HG03378 (cell line): ENCODE measurements around the gene PIGU.
"Not testable (repeated sequence)": the region's sequence is repeated elsewhere in the genome, so short reads cannot be mapped to it uniquely, and the experiment has no call there.

Experiments used
- ATAC-seq: cut with Tn5 transposase; IDR thresholded peaks from one replicate; pipeline ENCODE4 v1.9.1; 2021; ENCODE audit warnings: mild to moderate bottlenecking, moderate library complexity; ENCODE audit not compliant: unreplicated experiment

Gene PIGU

DNA sequence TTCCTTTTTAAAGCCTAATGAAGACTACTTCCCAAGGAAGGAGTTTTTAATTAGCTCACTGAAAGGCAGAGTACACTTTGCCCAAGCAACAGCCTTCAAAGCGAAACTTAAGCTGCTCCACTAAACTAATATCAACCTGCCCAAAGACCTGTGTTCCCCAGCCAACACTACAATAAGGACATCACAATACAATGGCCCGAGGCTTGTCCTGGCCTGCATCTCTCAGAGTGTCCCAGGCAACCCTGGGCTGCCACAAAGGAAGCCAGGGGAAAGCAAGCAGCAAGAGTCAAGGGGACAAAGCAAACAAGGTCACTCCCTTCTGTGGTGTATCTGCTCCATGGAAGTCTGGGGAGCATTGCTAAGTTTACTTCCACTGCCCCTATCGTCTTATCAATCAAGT, 52.3 kb downstream of the PIGU start:
- no peak for ATAC-seq

GRCh38 chr20:34622821-34623451, 54.0 kb downstream of the PIGU start:
- ATAC-seq, result no peak

DNA sequence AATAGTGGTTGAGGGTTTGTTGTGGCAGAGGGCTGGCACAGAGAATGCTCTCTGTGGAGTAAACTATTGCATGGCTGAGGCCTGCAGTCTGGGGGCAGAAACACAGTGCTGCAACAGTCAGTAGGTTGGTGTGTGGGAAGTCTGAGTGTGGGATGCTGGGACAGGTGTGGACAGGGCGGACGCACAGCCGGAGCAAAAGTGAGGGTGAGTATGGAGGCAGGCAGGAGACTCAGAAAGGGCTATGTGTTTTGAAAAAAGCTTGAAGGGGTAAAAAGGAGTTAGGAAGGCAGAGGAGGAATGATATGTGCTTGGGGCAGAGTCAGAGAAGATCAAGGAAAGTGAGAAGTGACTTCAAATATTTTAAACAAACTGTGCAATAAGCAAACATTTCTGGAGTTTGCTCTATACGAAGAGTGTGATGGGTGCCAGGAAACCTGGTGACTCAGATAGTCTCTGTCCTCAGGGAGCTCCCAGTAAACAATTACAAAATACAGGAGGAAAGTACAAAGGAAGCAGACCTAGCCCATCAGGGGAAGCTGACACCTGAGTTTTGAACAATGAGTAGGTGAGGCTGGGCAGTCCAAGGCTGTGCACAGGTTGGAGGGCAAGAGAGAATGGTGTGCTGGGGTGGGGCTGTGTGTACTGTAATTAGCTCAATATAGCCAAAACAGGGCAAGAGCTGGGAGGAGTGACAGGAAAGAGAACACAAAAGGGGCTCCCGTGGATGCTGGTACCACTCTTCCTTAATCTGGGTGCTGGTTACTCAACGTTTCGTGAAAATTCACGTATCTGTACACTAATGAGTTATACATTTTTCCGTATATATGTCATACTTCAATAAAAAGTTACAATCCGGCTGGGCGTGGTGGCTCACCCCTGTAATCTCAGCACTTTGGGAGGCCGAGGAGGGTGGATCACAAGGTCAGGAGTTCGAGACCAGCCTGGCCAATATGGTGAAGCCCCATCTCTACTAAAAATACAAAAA, 55.2 kb downstream of the PIGU start:
- no peak for ATAC-seq

DNA sequence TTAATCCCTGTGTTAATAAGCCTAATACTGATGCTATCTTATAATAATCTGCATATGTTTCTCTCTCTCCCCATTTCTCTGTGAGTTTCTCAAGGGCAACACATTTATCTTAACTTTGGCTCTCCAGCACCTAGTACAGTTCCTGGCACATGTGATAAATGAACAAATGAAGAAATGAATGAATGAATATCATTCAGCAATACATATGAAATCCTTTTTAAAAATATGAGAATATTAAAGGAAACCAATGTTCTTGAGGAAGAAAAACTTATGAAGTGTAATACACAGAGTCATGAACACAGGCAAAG, 55.9 kb downstream of the PIGU start:
- no peak for ATAC-seq

DNA sequence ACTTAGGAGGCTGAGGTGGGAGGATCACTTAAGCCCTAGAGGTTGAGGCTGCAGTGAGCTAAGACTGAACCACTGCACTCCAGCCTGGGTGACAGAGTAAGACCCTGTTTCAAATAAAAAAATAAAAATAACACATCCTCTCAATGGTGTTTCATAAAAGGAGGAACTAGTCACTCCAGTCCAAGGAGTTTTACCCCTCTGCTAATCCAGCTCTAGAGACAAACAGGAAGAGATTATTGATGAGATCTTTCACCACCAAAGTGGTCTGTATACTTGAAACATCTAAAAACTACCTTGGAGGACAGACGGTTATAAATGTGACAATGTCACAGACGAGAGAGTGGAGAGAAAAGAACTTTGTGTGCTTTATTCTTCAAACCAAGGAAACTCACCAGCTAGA, 58.2 kb downstream of the PIGU start:
- no peak for ATAC-seq

- ATAC-seq, result not testable (repeated sequence)
These were observed 60.0 kb downstream of the PIGU start for GRCh38 chr20:34616913-34617312.

- ATAC-seq, result no peak
These were observed 61.4 kb downstream of the PIGU start for GRCh38 chr20:34615477-34615876.

- not testable (repeated sequence) for ATAC-seq
These were observed 64.9 kb downstream of the PIGU start for GRCh38 chr20:34611976-34612375.

GRCh38 chr20:34607066-34607465, 69.8 kb downstream of the PIGU start:
- no peak for ATAC-seq

DNA sequence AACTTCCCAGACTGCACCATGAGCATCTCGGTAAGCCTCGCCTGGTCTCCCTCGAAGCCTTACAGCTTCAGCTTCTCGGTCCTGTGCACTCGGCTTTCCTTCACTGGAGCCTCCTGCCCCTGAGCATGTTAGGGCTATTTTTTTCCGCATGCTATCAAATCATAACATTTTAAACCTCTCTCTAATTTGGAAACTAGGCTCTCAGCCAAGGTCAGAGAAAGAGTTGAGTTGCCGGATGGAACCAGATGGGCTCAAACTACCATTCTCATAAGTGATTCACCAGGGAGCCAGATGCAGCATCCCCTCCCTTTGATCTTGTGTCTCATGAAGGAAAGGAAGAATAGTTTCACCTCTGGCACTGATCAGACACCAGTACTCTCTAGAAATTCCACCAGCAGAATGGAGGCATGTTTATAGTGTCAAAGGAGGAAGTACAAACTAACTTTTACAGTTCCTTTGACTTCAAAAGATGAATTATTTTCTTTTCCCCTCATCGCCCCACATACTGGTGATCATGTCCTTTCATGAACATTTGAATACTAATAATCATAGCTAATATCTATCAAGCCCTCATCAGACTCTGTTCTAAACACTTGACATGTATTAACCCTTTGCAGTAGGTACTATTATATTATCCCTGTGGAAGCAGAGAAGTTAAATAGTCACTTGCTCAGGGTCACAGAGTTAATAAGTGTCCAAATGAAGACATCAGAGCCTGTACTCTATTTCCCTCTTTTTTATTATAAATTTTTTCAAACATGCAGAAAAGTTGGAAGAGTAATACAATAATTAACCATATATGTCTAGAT, 71.7 kb downstream of the PIGU start:
- ATAC-seq, result no peak

DNA sequence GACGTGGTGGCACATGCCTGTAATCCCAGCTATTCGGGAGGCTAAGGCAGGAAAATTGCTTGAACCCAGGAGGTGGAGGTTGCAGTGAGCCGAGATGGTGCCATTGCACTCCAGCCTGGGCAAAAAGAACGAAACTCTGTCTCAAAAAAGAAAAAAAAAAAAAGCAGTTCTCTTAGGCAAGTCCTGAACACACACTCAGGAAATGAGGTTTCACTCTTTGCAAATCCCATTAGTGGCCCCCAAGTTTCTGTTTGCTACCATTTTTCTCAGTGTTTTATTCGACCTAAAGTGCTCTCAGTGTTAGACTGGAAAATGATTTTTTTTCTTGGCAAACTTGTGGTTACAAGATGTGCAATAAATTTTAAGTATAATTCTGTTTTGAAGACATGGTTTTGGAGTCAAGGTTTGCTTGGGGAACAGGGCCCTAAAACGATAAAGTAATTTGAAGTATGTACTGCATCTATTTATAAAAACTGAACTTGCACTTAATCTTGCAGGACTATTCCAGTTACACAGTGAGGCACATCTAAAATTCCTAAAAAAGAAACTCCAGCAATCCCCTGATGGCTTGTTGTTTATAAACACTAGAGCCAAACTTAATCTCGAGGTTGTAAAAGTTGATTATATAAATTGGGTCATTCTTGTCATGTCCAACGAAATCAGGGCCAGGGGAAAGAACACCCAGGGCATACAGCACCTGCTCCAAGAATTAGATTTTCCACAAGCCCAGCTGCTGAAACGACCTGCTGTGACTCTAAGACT, 75.8 kb downstream of the PIGU start:
- ATAC-seq, result no peak

DNA sequence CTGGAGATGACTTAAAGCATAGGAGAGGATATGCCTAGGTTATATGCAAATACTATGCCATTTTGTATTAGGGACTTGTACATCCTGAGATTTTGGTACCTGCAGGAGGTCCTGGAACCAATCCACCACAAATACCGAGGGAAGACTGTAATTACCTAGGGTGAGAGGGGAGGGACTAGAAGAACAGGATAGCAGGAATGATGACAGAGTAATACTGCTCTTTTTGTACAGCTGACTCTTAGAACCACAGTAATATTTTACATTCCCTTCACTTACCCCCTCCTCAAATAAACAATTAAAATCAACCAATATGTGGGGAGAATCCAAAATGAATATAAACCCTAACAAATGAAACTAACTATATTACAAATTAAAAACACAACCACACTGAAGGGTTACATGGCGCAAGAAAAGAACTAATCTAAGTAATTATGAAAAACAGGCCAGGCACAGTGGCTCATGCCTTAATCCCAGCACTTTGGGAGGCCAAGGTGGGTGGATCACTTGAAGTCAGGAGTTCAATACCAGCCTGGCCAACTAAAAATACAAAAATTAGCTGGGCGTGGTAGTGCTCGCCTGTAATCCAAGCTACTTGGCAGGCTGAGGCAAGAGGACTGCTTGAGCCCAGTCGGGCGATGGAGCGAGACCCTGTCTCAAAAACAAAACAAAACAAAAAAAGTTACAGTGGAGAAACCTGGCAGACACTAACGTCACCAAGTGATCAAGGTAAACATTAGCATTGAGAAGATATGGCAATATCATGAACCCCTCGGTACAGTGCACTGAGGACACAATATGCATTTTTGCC, 81.3 kb downstream of the PIGU start:
- no peak for ATAC-seq

GRCh38 chr20:34586488-34587163, 90.3 kb downstream of the PIGU start:
- no peak for ATAC-seq

DNA sequence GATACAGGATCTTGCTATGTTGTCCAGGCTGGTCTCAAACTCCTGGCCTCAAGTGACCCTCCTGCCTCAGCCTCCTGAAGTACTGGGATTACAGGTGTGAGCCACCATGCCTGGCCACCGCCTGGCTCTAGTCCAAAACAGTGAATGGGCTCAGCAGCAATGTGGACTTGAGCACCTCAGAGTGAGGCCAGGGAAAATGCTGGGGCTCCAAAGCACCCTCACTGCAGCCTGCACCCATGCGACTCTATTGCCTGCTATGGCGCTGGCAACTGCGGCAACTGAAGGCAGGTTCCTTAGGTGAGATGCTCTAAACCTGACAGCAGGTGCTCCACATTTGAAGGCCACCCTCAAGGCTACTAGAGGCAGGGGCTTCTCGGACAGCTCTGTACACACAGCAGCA, 91.9 kb downstream of the PIGU start:
- ATAC-seq, result no peak

DNA sequence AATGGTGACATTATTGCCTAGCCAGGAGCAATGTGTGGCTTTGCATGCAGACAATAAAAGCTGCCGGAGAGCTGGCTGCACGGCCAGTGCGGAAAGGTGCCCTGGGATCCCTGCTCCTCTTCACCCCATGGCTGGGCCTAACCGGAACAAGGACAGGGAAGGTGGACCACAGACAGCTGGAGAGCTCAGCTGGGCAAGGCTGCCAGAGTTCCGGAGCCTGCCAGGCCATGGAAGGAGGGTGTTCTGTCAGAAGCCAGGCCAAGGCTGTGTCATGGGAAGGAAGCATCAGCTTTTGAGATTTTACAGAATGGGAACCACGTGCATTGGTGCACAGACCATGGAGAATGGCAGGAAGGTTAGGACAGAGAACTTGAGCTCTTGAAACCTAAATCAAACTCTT, 93.3 kb downstream of the PIGU start:
- ATAC-seq, result no peak

- ATAC-seq, result no peak
These were observed 94.0 kb downstream of the PIGU start for GRCh38 chr20:34582911-34583310.

DNA sequence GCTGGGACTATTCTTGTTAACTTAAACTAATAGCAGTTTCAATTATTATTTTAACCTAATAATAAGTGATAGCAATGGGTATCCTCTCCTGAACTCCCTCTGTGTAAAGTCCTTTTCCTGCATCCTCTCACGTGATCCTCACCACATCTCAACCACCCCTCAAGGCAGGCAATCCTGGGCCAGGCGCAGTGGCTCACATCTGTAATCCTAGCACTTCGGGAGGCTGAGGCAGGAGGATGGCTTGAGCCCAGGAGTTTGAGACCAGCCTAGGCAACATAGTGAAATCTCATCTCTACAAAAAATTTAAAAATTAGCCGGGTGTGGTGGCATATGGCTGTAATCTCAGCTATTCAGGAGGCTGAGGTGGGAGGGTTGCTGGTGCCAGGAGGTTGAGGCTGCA, 94.7 kb downstream of the PIGU start:
- ATAC-seq, result no peak

- ATAC-seq, result no peak
These were observed 95.3 kb downstream of the PIGU start for GRCh38 chr20:34581341-34582184.
